GM06990 (cell line): ENCODE results near the gene KRTAP9-2.

Experiments
- DNase-seq: peaks from one replicate; pipeline ENCODE4 v3.0.0-alpha.2; 2011; ENCODE audit not compliant: insufficient read length; ENCODE audit errors: extremely low read depth
- H3K27me3 ChIP-seq: replicated peaks from 2 replicates; pipeline ENCODE4 v1.6.0; 2011; ENCODE audit warnings: low read length; ENCODE audit not compliant: control insufficient read depth, insufficient read depth
- H3K36me3 ChIP-seq: 2 replicates; pipeline ENCODE4 v1.5.1; 2011; ENCODE audit warnings: low read length; ENCODE audit not compliant: control insufficient read depth, insufficient read depth
- H3K4me3 ChIP-seq: replicated peaks from 2 replicates; pipeline ENCODE4 v1.5.1; 2011; ENCODE audit warnings: low read depth, mild to moderate bottlenecking, control low read depth, low read length
- TF ChIP-seq, protein P1 (sequence below): IDR thresholded peaks from 2 replicates; pipeline ENCODE4 v1.5.1; 2011; ENCODE audit warnings: low read length, control low read depth, mild to moderate bottlenecking, inconsistent platforms; ENCODE audit not compliant: insufficient read depth, poor library complexity, severe bottlenecking

The KRTAP9-2 gene

GRCh38 chr17:41199421-41200078, 26.9 kb upstream of the KRTAP9-2 start:
- no peak for DNase-seq
- Histone ChIP-seq H3K4me3 (no peak overlapping the region), H3K27me3 (no peaks in the 10 kb centered on the region), H3K36me3 (no peaks in the 10 kb centered on the region)
- TF ChIP-seq, protein P1, sequence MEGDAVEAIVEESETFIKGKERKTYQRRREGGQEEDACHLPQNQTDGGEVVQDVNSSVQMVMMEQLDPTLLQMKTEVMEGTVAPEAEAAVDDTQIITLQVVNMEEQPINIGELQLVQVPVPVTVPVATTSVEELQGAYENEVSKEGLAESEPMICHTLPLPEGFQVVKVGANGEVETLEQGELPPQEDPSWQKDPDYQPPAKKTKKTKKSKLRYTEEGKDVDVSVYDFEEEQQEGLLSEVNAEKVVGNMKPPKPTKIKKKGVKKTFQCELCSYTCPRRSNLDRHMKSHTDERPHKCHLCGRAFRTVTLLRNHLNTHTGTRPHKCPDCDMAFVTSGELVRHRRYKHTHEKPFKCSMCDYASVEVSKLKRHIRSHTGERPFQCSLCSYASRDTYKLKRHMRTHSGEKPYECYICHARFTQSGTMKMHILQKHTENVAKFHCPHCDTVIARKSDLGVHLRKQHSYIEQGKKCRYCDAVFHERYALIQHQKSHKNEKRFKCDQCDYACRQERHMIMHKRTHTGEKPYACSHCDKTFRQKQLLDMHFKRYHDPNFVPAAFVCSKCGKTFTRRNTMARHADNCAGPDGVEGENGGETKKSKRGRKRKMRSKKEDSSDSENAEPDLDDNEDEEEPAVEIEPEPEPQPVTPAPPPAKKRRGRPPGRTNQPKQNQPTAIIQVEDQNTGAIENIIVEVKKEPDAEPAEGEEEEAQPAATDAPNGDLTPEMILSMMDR, result no peak

- TF ChIP-seq, protein P1, result no peak
- Histone ChIP-seq H3K27me3 (no peaks in the 10 kb centered on the region), H3K36me3 (no peaks in the 10 kb centered on the region), H3K4me3 (no peak overlapping the region)
- DNase-seq, result no peak
Observed at GRCh38 chr17:41211845-41212466, 14.5 kb upstream of the KRTAP9-2 start.

DNA sequence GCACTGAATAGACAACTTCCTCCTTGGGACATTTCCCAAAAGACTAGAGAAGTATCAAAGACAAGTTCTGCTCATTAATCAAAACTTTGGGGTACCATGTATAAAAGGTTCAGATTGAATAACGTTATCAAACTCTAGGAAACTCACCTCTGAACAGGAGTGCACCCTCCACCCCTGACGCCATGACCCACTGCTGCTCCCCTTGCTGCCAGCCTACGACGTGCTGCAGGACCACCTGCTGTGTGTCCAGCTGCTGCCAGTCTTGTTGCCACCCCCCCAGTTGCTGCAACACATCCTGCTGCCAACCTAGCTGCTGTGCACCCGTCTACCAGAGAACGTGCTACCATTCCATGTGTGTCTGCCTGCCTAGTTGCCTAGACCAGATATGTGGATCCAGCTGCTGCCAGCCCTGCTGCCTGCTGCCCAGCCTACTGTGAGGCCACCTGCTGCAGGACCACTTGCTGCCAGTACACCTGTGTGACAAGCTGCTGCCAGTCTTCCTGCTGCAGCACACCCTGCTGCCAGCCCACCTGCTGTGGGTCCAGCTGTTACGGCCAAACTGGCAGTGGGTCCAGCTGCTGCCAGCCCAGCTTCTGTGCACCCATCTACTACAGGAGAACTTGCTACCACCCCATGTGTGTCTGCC, 13.8 kb upstream of the KRTAP9-2 start:
- TF ChIP-seq, protein P1, result no peak
- H3K36me3 ChIP-seq, result no peaks in the 10 kb centered on the region
- DNase-seq, result no peak

GRCh38 chr17:41215681-41216080, 10.8 kb upstream of the KRTAP9-2 start:
- no peak for DNase-seq
- H3K4me3 ChIP-seq, result no peak overlapping the region
- no peaks in the 10 kb centered on the region for H3K27me3 ChIP-seq
- TF ChIP-seq, protein P1, result no peak
- no peaks in the 10 kb centered on the region for H3K36me3 ChIP-seq

More for the DNA sequence above, 13.8 kb upstream of the KRTAP9-2 start:
- Histone ChIP-seq H3K27me3 (no peaks in the 10 kb centered on the region), H3K4me3 (no peak overlapping the region)

- Histone ChIP-seq H3K27me3 (no peaks in the 10 kb centered on the region), H3K36me3 (no peaks in the 10 kb centered on the region), H3K4me3 (no peak overlapping the region)
- DNase-seq, result no peak
- TF ChIP-seq, protein P1, result no peak
Observed at GRCh38 chr17:41223821-41224220, 2.6 kb upstream of the KRTAP9-2 start.
